RPMI7951 (cell line): Measurements from ENCODE around the gene NAA25. TPM values are rescaled to one million over a fixed set of nuclear protein-coding genes. Genes with fewer than 3 reads are reported as not detected.

ENCODE experiments used
- DNase-seq: peaks from one replicate; pipeline ENCODE4 v3.0.0-alpha.2; 2012; ENCODE audit warnings: low read depth
- total RNA-seq: library from RNA; depleted of rRNA; stranded (reverse); fragments of >200 nt; shearing (Covaris generic); gene quantifications from 2 replicates; pipeline ENCODE4 v1.2.3, GENCODE V29; 2014; rRNA removed

Gene NAA25
- total RNA-seq = 10.7 TPM in 2 replicates

GRCh38 chr12:112108202-112109079 lies at the start of gene NAA25:
Gene NAA25 (minus strand): TSS chr12:112108783. CDS start chr12:112108773, 10 bp downstream.
- DNase-seq = peak; percentile 82

- no peak for DNase-seq
Observed at GRCh38 chr12:112153893-112154219, 45.3 kb upstream of the NAA25 start.

DNA sequence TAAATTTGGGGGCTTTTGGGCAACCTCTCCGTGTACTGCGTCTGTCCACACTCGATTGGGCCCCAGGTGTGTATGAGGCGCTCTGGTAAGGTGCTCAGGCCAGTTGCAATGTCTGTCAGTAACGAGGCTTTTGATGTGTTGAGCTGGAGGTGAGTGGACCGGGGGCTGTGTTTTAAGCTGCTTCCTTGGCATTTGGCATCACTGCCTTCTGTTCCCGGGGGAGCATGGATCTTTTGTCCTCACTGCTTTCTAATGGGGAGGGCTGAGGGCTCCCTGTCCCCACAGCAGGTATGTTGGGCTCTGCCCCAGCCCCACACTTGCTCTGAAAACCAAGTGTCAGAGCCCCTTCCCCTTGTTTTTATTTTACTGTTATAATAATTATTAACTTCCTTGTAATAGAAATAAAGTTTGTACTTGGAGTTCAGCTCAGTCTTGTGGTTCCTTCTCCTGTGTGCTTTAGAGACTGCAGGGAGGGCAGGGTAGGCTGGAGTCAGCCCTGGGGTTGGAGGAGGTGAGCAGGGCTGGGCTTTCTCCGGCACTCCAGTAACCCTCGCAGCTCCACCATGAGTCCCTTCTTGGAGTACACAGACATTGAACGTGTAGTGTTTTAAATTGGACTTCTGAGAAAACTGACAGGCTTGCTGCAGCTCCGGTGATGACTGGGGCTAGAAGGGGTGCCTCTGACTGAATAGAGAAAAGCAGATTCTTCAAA lies 44.8 kb upstream of the NAA25 start:
- no peak for DNase-seq

DNA sequence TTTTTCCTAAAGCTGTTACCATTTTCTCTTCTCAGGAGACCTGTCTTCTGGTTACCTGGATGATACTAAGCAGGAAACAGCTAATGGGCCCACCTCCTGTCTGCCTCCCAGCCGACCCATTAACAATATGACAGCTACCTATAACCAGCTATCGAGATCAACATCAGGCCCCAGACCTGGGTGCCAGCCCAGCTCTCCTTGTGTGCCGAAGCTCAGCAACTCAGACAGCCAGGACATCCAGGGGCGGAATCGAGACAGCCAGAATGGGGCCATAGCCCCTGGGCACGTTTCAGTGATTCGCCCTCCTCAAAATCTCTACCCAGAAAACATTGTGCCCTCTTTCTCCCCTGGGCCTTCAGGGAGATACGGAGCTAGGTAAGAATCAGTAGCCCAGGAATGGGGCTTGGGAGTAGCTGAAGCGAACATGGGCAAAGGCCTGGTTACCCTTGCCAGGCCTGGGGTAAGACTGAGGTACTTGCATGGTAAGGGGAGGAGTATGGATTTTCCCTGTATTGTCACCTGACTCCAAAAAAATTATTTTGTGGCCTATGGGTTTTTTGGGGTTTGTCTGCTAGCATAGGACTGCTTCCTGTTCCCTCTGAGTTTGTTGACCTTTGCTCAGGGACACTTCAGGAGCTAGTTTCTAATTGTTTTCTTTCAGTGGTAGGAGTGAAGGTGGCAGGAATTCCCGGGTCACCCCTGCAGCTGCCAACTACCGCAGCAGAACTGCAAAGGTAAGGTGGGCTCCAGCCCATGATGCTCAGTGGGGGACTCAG lies 43.4 kb upstream of the NAA25 start:
- DNase-seq = no peak

DNA sequence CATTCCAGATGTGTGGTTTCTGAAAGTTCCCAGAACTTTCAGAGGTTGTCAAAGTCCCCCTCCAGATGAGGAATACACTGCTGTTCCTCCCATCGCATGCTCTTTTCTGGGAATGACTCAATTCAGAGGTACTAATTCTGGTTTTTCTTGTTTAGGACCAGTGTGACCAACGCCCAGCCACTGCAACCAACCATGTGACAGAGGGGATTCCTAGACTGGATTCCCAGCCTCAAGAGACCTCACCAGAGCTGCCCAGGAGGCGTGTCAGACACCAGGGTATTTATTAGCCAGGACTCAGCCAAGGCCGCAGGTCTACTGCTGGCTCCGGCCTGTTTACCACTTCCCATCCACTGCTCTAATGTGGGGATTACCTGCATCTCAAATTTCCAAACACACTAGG lies 41.0 kb upstream of the NAA25 start:
- DNase-seq = no peak

GRCh38 chr12:112148031-112148513 lies 39.5 kb upstream of the NAA25 start:
- peak; percentile 71 for DNase-seq

DNA sequence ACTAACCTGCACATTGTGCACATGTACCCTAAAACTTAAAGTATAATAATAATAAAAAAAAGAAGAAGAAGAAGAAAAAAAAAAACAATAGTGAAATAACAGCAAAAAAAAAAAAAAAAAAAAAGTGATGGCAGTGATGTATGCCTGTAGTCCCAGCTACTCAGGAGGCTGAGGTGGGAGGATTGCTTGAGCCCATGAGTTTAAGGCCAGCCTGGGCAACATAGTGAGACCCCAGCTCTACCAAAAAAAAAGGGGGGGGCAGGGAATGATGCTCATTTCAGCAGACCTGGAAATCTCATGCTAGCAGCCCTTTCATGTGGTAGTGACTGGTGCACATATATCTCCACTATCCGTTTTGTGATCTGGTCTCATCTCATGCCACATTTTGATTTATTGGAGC lies 37.5 kb upstream of the NAA25 start:
- no peak for DNase-seq

GRCh38 chr12:112140728-112141127 lies 32.1 kb upstream of the NAA25 start:
- DNase-seq = no peak

DNA sequence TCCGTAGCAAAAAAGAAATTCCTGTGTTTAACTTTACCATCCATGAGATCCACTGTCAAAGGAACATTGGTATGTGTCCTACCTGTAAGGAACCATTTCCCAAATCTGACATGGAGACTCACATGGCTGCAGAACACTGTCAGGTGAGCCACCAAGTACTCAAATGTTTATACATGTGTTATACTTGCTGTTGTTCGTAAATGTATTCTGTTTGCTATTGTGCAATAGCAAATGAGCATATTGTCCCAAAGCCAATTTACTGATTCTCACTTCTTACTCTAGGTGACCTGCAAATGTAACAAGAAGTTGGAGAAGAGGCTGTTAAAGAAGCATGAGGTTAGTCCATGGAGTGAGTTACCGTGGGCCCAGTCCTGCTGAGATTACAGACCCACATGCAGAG lies 26.1 kb upstream of the NAA25 start:
- DNase-seq = no peak

DNA sequence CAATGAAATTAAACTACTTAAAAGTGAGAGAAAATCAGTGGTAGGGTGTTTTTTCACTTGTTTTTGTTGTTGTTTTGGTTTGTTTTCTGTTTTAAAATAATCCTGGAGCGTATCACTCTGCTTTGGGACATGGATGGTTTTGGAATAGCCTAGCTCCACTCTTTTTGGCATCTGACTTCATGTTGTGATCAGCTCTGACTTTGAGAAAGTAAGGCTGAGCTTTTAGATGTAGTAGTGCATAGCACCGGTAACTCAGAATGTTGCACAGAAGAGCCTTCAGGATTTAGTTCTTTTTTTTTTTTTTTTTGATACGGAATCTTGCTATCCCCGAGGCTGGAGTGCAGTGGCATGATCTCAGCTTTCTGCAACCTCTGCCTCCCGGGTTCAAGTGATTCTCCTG lies 24.8 kb upstream of the NAA25 start:
- no peak for DNase-seq

DNA sequence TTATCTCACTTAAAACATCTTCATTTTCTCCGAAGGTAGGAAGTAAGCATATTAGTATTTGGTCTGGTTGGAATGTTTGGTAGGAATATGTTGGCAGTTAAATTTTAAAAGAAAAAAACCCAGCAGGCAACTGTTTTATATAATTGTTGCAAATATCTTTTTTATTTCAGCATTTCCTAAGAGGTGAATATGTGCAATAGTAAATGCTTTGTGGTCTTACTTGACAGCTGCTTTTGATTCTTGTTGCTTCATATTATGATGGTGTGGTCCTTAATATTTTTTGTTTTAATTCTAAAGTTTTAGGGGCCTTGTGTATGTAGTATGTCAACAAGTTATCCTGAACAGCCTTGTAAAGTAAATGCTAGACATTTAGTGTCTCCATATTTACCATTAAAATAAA lies 23.1 kb upstream of the NAA25 start:
- DNase-seq = no peak

DNA sequence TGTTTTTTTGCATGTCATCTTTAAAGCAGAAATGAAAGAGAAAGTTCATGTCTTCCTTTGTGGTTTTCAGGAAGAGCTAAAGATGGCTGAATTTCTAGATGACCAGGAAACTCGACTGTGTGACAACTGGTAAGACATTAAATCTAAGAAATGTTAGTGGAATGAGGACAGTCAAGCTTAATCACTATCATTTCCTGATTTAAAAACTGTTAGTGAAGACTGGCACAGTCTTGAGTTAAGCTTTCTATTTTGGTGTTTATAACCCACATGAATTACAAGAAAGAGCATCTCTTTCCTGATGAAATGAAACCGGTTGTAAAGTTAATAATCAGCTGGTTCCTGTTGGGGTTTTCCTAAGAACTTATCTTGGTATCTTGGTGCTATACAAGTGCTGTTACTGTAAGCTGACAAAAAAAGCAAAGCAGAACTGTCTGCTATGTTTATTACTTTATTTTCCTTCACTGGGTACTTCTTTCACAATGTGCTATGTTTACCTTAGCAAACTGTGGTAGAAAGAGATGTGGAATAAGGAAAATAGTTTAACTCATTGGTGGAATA lies 21.9 kb upstream of the NAA25 start:
- peak; percentile 35 for DNase-seq

DNA sequence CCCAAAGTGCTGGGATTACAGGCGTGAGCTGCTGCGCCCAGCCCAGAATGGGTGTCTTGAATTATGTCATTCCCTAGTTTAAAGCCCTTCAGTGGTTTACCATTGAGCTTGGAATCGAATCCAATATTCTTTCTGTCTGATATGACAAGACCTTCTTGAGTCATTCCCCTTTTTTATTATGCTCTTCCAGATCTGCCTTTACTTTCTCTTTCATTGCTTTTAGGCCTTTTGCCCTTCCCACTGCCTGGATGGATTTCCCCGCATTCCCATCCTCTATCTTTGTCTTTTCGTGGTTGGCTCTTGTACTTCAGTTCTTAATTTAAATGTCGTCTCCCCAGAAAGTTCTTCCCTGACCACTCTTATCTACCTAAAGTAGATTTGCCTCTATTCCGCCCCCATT lies 18.3 kb upstream of the NAA25 start:
- no peak for DNase-seq

GRCh38 chr12:112126000-112126438 lies 17.4 kb upstream of the NAA25 start:
- no peak for DNase-seq

DNA sequence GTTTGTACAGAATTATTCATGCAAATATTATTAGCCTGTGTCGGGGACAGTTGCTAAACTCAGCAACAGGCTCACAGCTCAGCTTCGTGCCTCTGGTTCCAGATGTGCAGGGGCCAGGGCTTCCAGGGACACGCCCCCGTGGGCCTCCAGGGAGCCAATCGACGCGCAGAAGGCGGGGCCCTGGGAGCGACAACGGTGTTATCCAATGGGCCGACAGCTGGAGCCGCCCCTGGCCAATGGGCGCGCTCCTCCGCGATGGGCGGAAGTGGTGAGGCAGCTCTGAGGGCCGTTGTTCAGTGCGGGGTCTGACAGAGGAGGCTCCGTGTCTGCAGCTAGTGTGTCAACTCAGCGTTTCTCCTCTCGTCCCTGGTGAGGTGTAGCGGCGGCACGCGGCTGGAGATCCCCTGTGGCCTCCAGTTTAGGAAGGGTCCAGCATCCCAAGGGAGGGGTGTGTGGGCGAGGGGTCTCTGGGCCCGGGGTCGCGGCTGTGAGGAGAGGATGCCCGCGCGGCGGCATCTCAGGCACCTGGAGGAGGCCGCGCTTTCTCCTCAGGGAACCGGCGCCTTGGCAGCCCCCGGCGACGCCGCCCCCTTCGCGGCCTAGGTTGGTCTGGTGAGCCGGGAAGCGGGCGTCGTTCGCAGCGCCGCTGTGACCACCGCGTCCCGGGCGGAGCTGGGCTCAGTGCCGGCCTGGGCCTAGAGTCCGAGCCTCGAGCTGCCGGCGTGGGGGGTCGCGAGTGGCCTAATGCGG lies 16.8 kb upstream of the NAA25 start, which contains the start of gene TRAFD1:
TSS of gene TRAFD1 (plus strand) at position 311 of the 750 bp plus-strand sequence. CDS start 4,963 bp downstream, outside the sequence.
- peak; percentile 94 for DNase-seq

DNA sequence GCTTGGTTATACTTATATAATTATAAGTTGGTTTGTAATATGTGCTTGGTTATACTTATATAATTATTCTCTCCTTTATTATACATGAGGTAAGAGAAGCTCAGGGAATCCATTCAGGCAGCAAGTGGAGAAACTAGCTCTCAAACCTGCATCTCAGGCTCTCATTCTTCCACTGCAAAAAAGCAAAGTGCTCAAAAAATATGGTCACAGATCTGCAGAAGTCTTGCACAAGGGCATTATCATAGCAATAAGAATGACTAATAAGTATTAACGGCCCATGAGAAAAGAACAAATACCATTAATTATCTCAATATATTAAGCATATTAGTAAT lies 16.3 kb upstream of the NAA25 start:
- DNase-seq = no peak

- no peak for DNase-seq
Observed at GRCh38 chr12:112122823-112123690, 14.5 kb upstream of the NAA25 start.

DNA sequence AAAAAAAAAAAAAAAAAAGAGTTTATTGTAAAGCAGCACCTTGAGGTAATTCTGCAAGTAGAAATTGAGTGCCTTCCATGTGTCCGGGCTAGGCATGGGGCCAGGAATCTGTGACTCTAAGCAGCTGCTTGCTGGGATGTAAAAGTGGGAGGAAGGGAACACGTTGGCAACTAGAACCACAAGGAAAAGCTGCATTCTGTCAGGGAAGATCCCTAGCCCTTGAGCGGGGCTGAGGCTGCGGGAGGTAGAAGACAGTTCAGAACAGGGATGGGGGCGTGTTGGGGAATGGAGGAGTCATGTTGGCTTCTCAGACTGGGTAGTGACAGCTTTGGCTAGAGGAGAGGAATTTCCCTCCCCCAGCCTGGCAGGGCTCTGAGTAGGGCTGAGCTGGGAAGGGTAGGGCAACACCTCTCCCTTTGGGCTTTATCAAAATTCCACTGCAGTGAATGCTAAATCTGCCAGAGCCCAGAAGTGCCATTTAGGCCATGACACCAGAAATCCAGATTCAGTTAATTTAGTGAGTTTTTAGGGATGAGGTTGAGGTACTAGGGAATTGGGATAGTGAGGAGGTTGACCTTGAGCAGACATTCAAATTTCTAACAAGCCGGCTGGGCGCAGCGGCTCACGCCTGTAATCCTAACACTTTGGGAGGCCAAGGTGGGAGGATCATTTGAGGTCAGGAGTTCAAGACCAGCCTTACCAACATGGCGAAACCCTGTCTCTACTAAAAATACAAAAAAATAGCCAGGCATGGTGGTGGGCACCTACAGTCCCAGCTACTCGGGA lies 13.4 kb upstream of the NAA25 start:
- DNase-seq = peak; percentile 82

DNA sequence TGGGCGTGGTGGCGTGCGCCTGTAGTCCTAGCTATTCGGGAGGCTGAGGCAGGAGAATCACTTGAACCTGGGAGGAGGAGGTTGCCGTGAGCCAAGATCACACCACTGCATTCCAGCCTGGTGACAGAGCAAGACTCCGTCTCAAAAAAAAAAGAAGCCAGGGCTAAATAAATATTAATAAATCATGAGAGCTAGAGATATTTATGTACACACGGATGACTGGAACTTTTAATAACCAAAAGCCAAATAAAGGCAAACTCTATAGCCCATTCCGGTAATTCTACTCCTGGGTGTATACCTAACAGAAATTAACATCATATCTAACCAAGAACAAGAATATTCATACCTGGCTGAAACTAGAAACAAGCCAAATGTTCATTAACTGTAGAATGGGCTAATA lies 9.1 kb upstream of the NAA25 start:
- DNase-seq = no peak
